Osteocyte (in vitro differentiated cells): ENCODE data around the gene ITGB7. TPM values are rescaled to one million over a fixed set of nuclear protein-coding genes. Genes with fewer than 3 reads are reported as not detected.

Experiments
- DNase-seq: peaks from one replicate; pipeline ENCODE4 v3.0.0; 2021; ENCODE audit warnings: mixed read lengths; ENCODE audit not compliant: unreplicated experiment; ENCODE audit errors: extremely low spot score
- H3K27ac Mint-ChIP-seq: one replicate; pipeline ENCODE4 v1.8.0; 2021; ENCODE audit warnings: mild to moderate bottlenecking, mixed read lengths; ENCODE audit not compliant: unreplicated experiment
- H3K27me3 Mint-ChIP-seq: one replicate; pipeline ENCODE4 v1.8.0; 2021; ENCODE audit warnings: mixed read lengths; ENCODE audit not compliant: unreplicated experiment
- H3K36me3 Mint-ChIP-seq: one replicate; pipeline ENCODE4 v1.8.0; 2021; ENCODE audit warnings: mixed read lengths; ENCODE audit not compliant: unreplicated experiment
- H3K4me1 Mint-ChIP-seq: one replicate; pipeline ENCODE4 v1.8.0; 2021; ENCODE audit warnings: mixed read lengths; ENCODE audit not compliant: unreplicated experiment
- H3K4me3 Mint-ChIP-seq: one replicate; pipeline ENCODE4 v1.8.0; 2021; ENCODE audit warnings: mild to moderate bottlenecking, moderate library complexity, mixed read lengths; ENCODE audit not compliant: unreplicated experiment
- H3K9me3 Mint-ChIP-seq: one replicate; pipeline ENCODE4 v1.8.0; 2021; ENCODE audit warnings: mixed read lengths; ENCODE audit not compliant: unreplicated experiment
- total RNA-seq: library from RNA; stranded (reverse); gene quantifications from 2 replicates; pipeline ENCODE4 v1.2.1, GENCODE V29; 2021
- TF ChIP-seq, protein P1 (sequence below): fragments of 200-600 bp; sonication (generic); IDR thresholded peaks from 2 replicates; pipeline ENCODE4 v1.5.0; 2021; ENCODE audit warnings: antibody characterized with exemption, mild to moderate bottlenecking, moderate library complexity

Gene ITGB7
- total RNA-seq, 1 donor from 2014 or later, result 0.83 TPM

DNA sequence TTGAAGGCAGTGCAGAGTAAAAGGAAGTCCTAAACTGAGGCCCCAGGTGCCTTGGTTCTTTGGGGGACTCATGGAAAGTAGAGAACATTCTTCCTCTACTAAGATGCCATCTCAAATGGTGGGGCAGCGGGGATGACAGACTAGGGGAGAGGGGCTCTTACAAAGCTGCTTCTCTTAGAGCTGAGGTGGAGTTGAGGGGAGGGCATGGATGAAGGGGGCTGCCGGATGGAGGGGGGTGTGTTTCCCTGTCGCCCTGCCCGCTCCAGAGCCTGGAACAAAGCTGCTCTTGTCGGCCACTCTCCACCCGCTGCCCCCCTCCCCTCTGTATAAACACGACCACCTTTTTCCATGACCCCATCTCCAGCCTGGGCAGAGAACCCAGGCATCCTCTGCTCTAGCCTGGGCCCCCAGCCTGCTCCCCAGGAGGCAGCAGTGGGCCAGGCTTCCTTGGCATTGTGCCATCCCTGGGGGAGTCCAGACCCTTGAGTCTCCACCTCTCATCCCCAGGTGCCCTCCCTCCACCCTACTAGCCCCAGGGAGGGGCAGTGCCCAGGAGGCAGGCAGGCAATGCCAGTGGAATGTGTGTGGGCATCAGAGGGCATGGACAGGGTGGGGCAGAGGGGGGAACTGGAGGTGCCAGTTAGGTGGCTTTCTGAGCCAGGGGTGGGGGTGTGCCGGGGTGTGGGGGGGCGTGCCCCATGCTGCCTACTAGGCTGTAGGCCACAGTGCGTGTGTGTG lies 23.2 kb upstream of the ITGB7 start:
- Mint-ChIP-seq H3K27ac (peak overlapping the region; percentile 19), H3K4me1 (peaks cover 57% of the 10 kb centered on the region), H3K4me3 (peak overlapping the region; percentile 29), H3K36me3 (peaks cover 4% of the 10 kb centered on the region), H3K27me3 (no peaks in the 10 kb centered on the region), H3K9me3 (no peaks in the 10 kb centered on the region)
- DNase-seq, result no peak
- TF ChIP-seq, protein P1, sequence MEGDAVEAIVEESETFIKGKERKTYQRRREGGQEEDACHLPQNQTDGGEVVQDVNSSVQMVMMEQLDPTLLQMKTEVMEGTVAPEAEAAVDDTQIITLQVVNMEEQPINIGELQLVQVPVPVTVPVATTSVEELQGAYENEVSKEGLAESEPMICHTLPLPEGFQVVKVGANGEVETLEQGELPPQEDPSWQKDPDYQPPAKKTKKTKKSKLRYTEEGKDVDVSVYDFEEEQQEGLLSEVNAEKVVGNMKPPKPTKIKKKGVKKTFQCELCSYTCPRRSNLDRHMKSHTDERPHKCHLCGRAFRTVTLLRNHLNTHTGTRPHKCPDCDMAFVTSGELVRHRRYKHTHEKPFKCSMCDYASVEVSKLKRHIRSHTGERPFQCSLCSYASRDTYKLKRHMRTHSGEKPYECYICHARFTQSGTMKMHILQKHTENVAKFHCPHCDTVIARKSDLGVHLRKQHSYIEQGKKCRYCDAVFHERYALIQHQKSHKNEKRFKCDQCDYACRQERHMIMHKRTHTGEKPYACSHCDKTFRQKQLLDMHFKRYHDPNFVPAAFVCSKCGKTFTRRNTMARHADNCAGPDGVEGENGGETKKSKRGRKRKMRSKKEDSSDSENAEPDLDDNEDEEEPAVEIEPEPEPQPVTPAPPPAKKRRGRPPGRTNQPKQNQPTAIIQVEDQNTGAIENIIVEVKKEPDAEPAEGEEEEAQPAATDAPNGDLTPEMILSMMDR, result no peak

DNA sequence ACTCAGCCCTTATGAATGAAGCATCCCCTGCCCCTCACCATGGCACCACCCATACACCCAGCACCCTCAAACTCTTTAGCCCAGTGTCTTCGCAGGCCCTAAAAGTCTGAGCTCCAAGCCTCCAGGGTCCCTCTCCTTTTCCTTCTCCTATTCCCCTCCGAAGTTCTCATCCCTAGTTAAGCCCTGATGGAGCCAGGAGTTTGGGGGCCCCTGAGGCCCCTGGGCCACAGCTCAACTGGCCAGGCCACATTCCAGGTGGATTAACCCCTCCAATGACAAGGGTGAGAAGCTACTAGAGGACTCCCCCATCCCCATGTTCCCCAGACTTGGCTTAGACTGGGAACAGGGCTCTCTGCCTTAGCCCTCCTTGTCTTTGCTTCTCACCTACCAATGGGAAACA lies 22.4 kb upstream of the ITGB7 start:
- peak overlapping the region; percentile 47 for H3K27ac Mint-ChIP-seq
- peaks cover 4% of the 10 kb centered on the region for H3K36me3 Mint-ChIP-seq
- TF ChIP-seq, protein P1, result no peak
- H3K27me3 Mint-ChIP-seq, result no peaks in the 10 kb centered on the region
- H3K4me1 Mint-ChIP-seq, result peaks cover 61% of the 10 kb centered on the region
- H3K4me3 Mint-ChIP-seq, result no peak overlapping the region
- no peak for DNase-seq
- no peaks in the 10 kb centered on the region for H3K9me3 Mint-ChIP-seq

GRCh38 chr12:53227836-53228235 lies 20.8 kb upstream of the ITGB7 start:
- Mint-ChIP-seq H3K27ac (no peak overlapping the region), H3K36me3 (peaks cover 4% of the 10 kb centered on the region), H3K4me1 (peaks cover 61% of the 10 kb centered on the region), H3K27me3 (no peaks in the 10 kb centered on the region), H3K4me3 (no peak overlapping the region), H3K9me3 (no peaks in the 10 kb centered on the region)
- DNase-seq, result no peak
- TF ChIP-seq, protein P1, result no peak

- no peak overlapping the region for H3K4me3 Mint-ChIP-seq
- H3K4me1 Mint-ChIP-seq, result peaks cover 61% of the 10 kb centered on the region
- peaks cover 4% of the 10 kb centered on the region for H3K36me3 Mint-ChIP-seq
- TF ChIP-seq, protein P1, result no peak
- H3K27me3 Mint-ChIP-seq, result no peaks in the 10 kb centered on the region
- no peaks in the 10 kb centered on the region for H3K9me3 Mint-ChIP-seq
- no peak for DNase-seq
- H3K27ac Mint-ChIP-seq, result no peak overlapping the region
Observed at GRCh38 chr12:53227341-53227740, 20.3 kb upstream of the ITGB7 start.

GRCh38 chr12:53226815-53227214 lies 19.8 kb upstream of the ITGB7 start:
- TF ChIP-seq, protein P1, result no peak
- Mint-ChIP-seq H3K4me3 (no peak overlapping the region), H3K4me1 (peaks cover 65% of the 10 kb centered on the region)

More at GRCh38 chr12:53226815-53227214, 19.8 kb upstream of the ITGB7 start:
- no peak for DNase-seq
- no peaks in the 10 kb centered on the region for H3K27me3 Mint-ChIP-seq
- H3K27ac Mint-ChIP-seq, result no peak overlapping the region
- no peaks in the 10 kb centered on the region for H3K9me3 Mint-ChIP-seq
- peaks cover 4% of the 10 kb centered on the region for H3K36me3 Mint-ChIP-seq
